A549 treated with DMSO at 1 μM for 4 hours (cell line): ENCODE data around the gene SLC37A2. TPM values are rescaled to one million over a fixed set of nuclear protein-coding genes. Genes with fewer than 3 reads are reported as not detected.

Source experiments
- total RNA-seq: library from RNA; stranded (reverse); fragments of 200-300 nt; extraction: Qiagen RNA extraction; gene quantifications from 5 replicates; pipeline ENCODE4 v1.2.3, GENCODE V29; 2022; ENCODE audit warnings: low read depth

The SLC37A2 gene
- total RNA-seq = 0.08 to 0.10 TPM (median 0.09 TPM) in 4 of 5 replicates, not detected in the other

DNA sequence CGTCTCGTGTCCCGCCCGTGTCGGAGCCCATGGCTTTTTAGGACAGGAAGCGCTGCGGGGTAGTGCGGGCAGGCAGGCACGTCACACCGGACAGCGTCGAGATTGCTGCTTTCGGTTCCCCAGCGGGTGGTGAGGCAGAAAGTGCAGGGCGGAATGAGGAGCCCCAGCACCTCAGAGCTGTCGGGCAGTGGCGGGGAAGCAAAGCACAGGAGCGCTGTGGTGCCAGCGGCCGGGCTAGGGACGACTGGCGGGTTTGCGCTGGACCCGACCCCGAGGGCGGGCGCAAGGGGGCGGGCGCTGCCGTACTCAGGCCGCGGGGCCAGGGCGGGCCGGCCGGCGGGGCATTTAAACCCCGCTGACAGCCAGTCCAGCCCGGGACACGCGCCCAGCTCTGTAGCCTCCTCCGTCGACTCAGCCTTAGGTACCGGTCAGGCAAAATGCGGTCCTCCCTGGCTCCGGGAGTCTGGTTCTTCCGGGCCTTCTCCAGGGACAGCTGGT is at the start of gene SLC37A2:
SLC37A2 (plus strand) TSS at position 375 of the 498 bp plus-strand sequence; CDS start at position 438, 63 bp downstream.

GRCh38 chr11:125111343-125112207 is 48.5 kb downstream of the SLC37A2 start, which contains the start of gene TMEM218:
Gene TMEM218 (minus strand): TSS chr11:125111626. CDS start chr11:125102241, 9,385 bp downstream.

Other genes with a start within 250 kb of the SLC37A2 start
- 1.8 to 3.6 TPM (median 2.7 TPM) in 5 replicates for gene ROBO3, start 197.9 kb upstream of the SLC37A2 start, total RNA-seq
- 0.02 to 0.07 TPM in 2 of 5 replicates, not detected in the others for gene ROBO4, start 165.4 kb upstream of the SLC37A2 start, total RNA-seq
- gene HEPN1, start 144.1 kb upstream of the SLC37A2 start, total RNA-seq = not detected in 5 replicates
- gene HEPACAM, start 127.3 kb upstream of the SLC37A2 start, total RNA-seq = not detected in 5 replicates
- 0.52 to 0.74 TPM (median 0.62 TPM) in 5 replicates for gene CCDC15, start 109.1 kb upstream of the SLC37A2 start, total RNA-seq
- gene TMEM218, start 48.3 kb downstream of the SLC37A2 start, total RNA-seq = 20.4 to 25.5 TPM (median 25.1 TPM) in 5 replicates
- 0.02 TPM in 1 of 5 replicates, not detected in the others for gene PKNOX2, start 101.4 kb downstream of the SLC37A2 start, total RNA-seq